Mesothelial cell of epicardium (in vitro differentiated cells): ENCODE results near the gene UGT1A10. TPM values are rescaled to one million over a fixed set of nuclear protein-coding genes. Genes with fewer than 3 reads are reported as not detected.
"Not testable (repeated sequence)": the region's sequence is repeated elsewhere in the genome, so short reads cannot be mapped to it uniquely, and the experiment has no call there.

ENCODE experiments used
- DNase-seq, 2 experiments: peaks; one replicate each; pipeline ENCODE4 v3.0.0; 2021; ENCODE audit warnings: low spot score in 2 of 2; ENCODE audit not compliant: unreplicated experiment in 2 of 2
- H3K27ac Mint-ChIP-seq: 2 replicates; pipeline ENCODE4 v1.8.0; 2021; ENCODE audit warnings: mixed read lengths
- H3K27me3 Mint-ChIP-seq: 2 replicates; pipeline ENCODE4 v1.8.0; 2021; ENCODE audit warnings: low read depth, mixed read lengths
- H3K36me3 Mint-ChIP-seq: 2 replicates; pipeline ENCODE4 v1.8.0; 2021; ENCODE audit warnings: mixed read lengths
- H3K4me1 Mint-ChIP-seq: 2 replicates; pipeline ENCODE4 v1.8.0; 2021; ENCODE audit warnings: mixed read lengths
- H3K4me3 Mint-ChIP-seq: 2 replicates; pipeline ENCODE4 v1.8.0; 2021; ENCODE audit warnings: mild to moderate bottlenecking, moderate library complexity, mixed read lengths
- H3K9me3 Mint-ChIP-seq: 2 replicates; pipeline ENCODE4 v1.8.0; 2021; ENCODE audit warnings: mixed read lengths
- total RNA-seq: library from RNA; stranded (reverse); gene quantifications from 3 replicates; pipeline ENCODE4 v1.2.1, GENCODE V29; 2021
- TF ChIP-seq, protein P1 (sequence below): fragments of 200-600 bp; sonication (generic); IDR thresholded peaks from one replicate; pipeline ENCODE4 v1.5.0; 2021; ENCODE audit warnings: antibody characterized with exemption; ENCODE audit not compliant: unreplicated experiment

Gene UGT1A10
- total RNA-seq, 1 donor from 2014 or later: not detected

DNA sequence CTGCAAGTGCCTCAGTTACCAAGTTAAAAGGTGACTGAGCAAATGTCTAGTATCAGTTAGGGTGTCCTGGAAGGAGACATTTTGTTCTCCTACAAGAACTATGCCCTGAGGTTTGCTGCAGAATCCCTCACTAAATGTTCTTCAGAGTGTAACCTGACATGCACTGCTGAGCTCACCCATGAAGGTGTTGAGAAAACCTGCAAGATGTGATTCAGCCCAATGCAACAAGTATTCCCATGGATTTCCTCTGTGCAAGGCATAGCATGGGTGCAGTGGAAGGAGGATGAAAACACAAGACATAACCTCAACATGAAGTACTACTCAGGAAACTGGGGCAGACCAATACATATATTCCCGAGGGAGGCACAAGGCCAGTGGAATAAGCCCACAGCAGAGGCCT, 34.2 kb upstream of the UGT1A10 start:
- peaks cover 25% of the 10 kb centered on the region for H3K27me3 Mint-ChIP-seq
- H3K4me1 Mint-ChIP-seq: peaks cover 11% of the 10 kb centered on the region

DNA sequence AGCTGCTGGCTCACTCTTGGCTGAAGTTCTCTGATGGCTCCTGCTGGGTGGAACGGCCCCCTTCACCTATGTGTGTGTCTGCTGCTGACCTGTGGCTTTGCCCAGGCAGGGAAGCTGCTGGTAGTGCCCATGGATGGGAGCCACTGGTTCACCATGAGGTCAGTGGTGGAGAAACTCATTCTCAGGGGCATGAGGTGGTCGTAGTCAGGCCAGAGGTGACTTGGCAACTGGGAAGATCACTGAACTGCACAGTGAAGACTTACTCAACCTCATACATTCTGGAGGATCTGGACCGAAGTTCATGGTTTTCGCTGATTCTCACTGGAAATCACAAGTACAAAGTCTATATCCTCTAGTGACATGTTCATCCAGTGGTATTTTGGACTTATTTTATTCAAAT, 32.7 kb upstream of the UGT1A10 start:
- H3K9me3 Mint-ChIP-seq: peaks cover 3% of the 10 kb centered on the region
- H3K36me3 Mint-ChIP-seq: no peaks in the 10 kb centered on the region
- no peak overlapping the region for H3K27ac Mint-ChIP-seq
- TF ChIP-seq, protein P1, sequence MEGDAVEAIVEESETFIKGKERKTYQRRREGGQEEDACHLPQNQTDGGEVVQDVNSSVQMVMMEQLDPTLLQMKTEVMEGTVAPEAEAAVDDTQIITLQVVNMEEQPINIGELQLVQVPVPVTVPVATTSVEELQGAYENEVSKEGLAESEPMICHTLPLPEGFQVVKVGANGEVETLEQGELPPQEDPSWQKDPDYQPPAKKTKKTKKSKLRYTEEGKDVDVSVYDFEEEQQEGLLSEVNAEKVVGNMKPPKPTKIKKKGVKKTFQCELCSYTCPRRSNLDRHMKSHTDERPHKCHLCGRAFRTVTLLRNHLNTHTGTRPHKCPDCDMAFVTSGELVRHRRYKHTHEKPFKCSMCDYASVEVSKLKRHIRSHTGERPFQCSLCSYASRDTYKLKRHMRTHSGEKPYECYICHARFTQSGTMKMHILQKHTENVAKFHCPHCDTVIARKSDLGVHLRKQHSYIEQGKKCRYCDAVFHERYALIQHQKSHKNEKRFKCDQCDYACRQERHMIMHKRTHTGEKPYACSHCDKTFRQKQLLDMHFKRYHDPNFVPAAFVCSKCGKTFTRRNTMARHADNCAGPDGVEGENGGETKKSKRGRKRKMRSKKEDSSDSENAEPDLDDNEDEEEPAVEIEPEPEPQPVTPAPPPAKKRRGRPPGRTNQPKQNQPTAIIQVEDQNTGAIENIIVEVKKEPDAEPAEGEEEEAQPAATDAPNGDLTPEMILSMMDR: no peak
- H3K4me1 Mint-ChIP-seq: peaks cover under 1% of the 10 kb centered on the region
- no peak for DNase-seq
- peaks cover 27% of the 10 kb centered on the region for H3K27me3 Mint-ChIP-seq
- no peak overlapping the region for H3K4me3 Mint-ChIP-seq

More for the DNA sequence above, 34.2 kb upstream of the UGT1A10 start:
- DNase-seq: no peak
- Mint-ChIP-seq H3K36me3 (no peaks in the 10 kb centered on the region), H3K9me3 (peaks cover 3% of the 10 kb centered on the region), H3K4me3 (no peak overlapping the region), H3K27ac (no peak overlapping the region)
- TF ChIP-seq, protein P1: no peak

DNA sequence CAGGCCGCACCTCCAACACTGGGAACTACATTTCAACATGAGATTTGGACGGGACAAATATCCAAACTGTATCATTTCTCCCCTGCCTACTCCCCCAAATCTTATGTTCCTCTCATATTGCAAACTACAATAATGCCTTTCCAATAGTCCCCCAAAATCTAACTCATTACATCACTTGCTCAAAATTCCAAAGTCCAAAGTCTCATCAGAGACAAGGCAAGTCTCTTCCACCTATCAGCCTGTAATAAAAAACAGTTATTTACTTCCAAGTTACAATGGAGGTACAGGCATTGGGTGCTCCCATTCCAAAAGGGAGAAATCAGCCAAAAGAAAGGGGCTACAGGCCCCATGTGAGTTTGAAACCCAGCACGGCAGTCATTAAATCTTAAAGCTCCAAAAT, 31.4 kb upstream of the UGT1A10 start:
- TF ChIP-seq, protein P1: no peak
- no peak overlapping the region for H3K4me3 Mint-ChIP-seq
- no peak for DNase-seq
- no peak overlapping the region for H3K27ac Mint-ChIP-seq
- H3K4me1 Mint-ChIP-seq: no peaks in the 10 kb centered on the region
- H3K36me3 Mint-ChIP-seq: no peaks in the 10 kb centered on the region
- H3K27me3 Mint-ChIP-seq: peaks cover 25% of the 10 kb centered on the region
- H3K9me3 Mint-ChIP-seq: peaks cover 3% of the 10 kb centered on the region

DNA sequence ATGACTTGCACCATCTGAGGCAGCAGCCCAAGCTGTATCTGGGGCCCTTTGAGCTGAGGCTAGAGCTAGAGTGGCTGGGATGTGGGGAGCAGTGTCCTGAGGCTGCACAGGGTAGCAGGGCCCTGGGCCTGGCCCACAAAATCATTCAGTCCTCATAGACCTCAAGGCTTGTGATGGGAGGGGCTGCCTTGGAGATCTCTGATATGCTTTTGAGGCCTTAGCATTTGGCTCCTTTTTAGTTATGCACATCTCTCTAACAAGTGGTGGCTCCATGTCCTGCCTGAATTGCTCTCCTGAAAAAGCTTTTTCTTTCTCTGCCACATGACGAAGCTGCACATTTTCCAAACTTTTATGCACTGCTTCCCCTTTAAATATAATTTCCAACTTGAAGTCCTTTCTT, 30.6 kb upstream of the UGT1A10 start:
- H3K36me3 Mint-ChIP-seq: no peaks in the 10 kb centered on the region
- no peak for DNase-seq
- H3K4me1 Mint-ChIP-seq: no peaks in the 10 kb centered on the region
- H3K4me3 Mint-ChIP-seq: no peak overlapping the region
- H3K9me3 Mint-ChIP-seq: peaks cover 8% of the 10 kb centered on the region
- H3K27me3 Mint-ChIP-seq: peaks cover 18% of the 10 kb centered on the region
- no peak overlapping the region for H3K27ac Mint-ChIP-seq
- TF ChIP-seq, protein P1: no peak

DNA sequence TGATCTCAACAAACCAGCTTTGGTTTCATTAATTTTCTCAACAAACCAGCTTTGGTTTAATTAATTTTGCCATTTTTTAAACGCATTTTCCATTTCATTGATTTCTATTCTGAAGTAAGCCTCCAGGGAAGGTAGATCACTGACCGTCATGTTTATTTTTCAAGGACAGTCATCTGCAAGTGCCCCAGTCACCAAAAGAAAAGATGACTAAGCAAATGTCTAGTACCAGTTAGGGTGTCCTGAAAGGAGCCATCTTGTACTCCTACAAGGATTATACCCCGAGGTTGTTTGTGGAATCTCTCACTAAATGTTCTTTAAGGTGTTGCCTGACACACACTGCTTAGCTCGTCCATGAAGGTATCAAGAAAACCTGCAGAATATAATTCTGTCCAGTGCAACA, 25.0 kb upstream of the UGT1A10 start:
- TF ChIP-seq, protein P1: no peak
- no peak overlapping the region for H3K27ac Mint-ChIP-seq
- H3K36me3 Mint-ChIP-seq: no peaks in the 10 kb centered on the region
- peaks cover 50% of the 10 kb centered on the region for H3K9me3 Mint-ChIP-seq
- H3K27me3 Mint-ChIP-seq: peaks cover 14% of the 10 kb centered on the region
- H3K4me1 Mint-ChIP-seq: no peaks in the 10 kb centered on the region
- no peak for DNase-seq
- no peak overlapping the region for H3K4me3 Mint-ChIP-seq

DNA sequence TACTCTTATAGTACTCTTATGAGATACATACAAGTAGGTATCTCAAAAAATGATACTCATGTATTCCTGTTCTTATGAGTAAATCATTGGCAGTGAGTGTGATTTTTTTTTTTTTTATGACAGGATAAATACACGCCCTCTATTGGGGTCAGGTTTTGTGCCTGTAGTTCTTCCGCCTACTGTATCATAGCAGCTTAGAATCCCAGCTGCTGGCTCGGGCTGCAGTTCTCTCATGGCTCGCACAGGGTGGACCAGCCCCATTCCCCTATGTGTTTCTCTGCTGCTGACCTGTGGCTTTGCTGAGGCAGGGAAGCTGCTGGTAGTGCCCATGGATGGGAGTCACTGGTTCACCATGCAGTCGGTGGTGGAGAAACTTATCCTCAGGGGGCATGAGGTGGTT, 18.8 kb upstream of the UGT1A10 start, which contains the start of gene UGT1A8:
UGT1A8 (plus strand) TSS at position 158 of the 400 bp plus-strand sequence; CDS start at position 233, 75 bp downstream.
- H3K36me3 Mint-ChIP-seq, H3K4me3 Mint-ChIP-seq, DNase-seq, H3K4me1 Mint-ChIP-seq, H3K27ac Mint-ChIP-seq: not testable (repeated sequence)
- Mint-ChIP-seq H3K9me3 (peaks cover 56% of the 10 kb centered on the region), H3K27me3 (peaks cover 13% of the 10 kb centered on the region)
